Body of pancreas (tissue), 4 donors: ENCODE results near the gene RBM33. TPM values are rescaled to one million over a fixed set of nuclear protein-coding genes. Genes with fewer than 3 reads are reported as not detected.

Source experiments
- ATAC-seq: fragments of 150-250 bp; one replicate; pipeline ENCODE4 v1.9.1; 2016
- DNase-seq, 4 donors: peaks; one replicate each; pipeline ENCODE4 v3.0.0-alpha.2; 2019
- H3K27ac ChIP-seq, 4 donors: fragments of 200-600 bp; sonication (generic); 1 replicate in 3 of 4; 2 replicates in 1 of 4; pipeline versions ENCODE4 v1.5.1 to v1.6.1; 2016 to 2019; ENCODE audit warnings: mild to moderate bottlenecking in 1 of 4, mixed read lengths in 1 of 4, moderate library complexity in 1 of 4
- H3K27me3 ChIP-seq, 2 donors: fragments of 200-600 bp; sonication (generic); one replicate each; pipeline ENCODE4 v1.6.0; 2016; ENCODE audit warnings: mild to moderate bottlenecking in 1 of 2
- H3K36me3 ChIP-seq, 2 donors: fragments of 200-600 bp; sonication (generic); replicated peaks in 1 of 2; 2 replicates each; pipeline ENCODE4 v1.5.1; 2016; ENCODE audit warnings: low read depth in 2 of 2; ENCODE audit not compliant: insufficient read depth in 1 of 2
- H3K4me1 ChIP-seq: fragments of 200-600 bp; sonication (generic); one replicate; pipeline ENCODE4 v1.6.0; 2016
- H3K4me3 ChIP-seq, 2 donors: fragments of 200-600 bp; sonication (generic); 1 replicate in 1 of 2; 2 replicates in 1 of 2; pipeline ENCODE4 v1.5.1; 2016 to 2019
- H3K9me3 ChIP-seq, 3 donors: fragments of 200-600 bp; sonication (generic); 1 replicate in 2 of 3; 2 replicates in 1 of 3; pipeline ENCODE4 v1.5.1; 2016
- CTCF ChIP-seq, 7 experiments: fragments of 450-650 bp in 4 of 7; fragments of 200-600 bp in 3 of 7; sonication (generic) in 3 of 7; IDR thresholded peaks; one replicate each; pipeline ENCODE4 v1.5.1; 2016 to 2019; ENCODE audit warnings: antibody characterized with exemption in 7 of 7
- POLR2A ChIP-seq, 3 donors: fragments of 450-650 bp; IDR thresholded peaks; one replicate each; pipeline ENCODE4 v1.6.1; 2016; ENCODE audit warnings: antibody characterized with exemption in 3 of 3, mild to moderate bottlenecking in 2 of 3
- WGBS, 2 donors: methylation state at CpG; one replicate each; pipeline ENCODE4 v1.1.5; 2017; 5-methylcytosine and 5-hydroxymethylcytosine counted together
- intact Hi-C: fragments of 100-400 bp; cut with DNase I; formaldehyde crosslinking; loops from one replicate; pipeline ENCODE4 v1.15.1; 2023
- total RNA-seq, 2 donors: library from RNA; depleted of rRNA; stranded (reverse); fragments of >200 nt; gene quantifications; one replicate each; pipeline ENCODE4 v1.1.0, GENCODE V29; 2016

RBM33 gene
- total RNA-seq, 2 donors from 2014 or later = 30.6 to 78.4 TPM

GRCh38 chr7:155637155-155637554 lies 7.3 kb upstream of the RBM33 start:
- no peak for TF ChIP-seq POLR2A (IDR thresholded peaks at IDR 0.05)
- no peak for TF ChIP-seq CTCF (IDR thresholded peaks at IDR 0.05)
- Histone ChIP-seq H3K4me3 (no peak overlapping the region), H3K9me3 (no peaks in the 10 kb centered on the region), H3K36me3 (no peaks in the 10 kb centered on the region), H3K4me1 (no peaks in the 10 kb centered on the region), H3K27ac (no peak overlapping the region), H3K27me3 (no peaks in the 10 kb centered on the region)
- intact Hi-C loops = no loop called here
- DNase-seq (no peak), ATAC-seq (no peak)
- 65 to 80% methylated on average over 4 of the region's 4 CpGs for WGBS, 2 donors

- Histone ChIP-seq H3K4me1 (peaks cover 4% of the 10 kb centered on the region), H3K36me3 (no peaks in the 10 kb centered on the region), H3K27me3 (no peaks in the 10 kb centered on the region), H3K9me3 (no peaks in the 10 kb centered on the region), H3K27ac (no peak overlapping the region), H3K4me3 (no peak overlapping the region)
- no peak for TF ChIP-seq POLR2A (IDR thresholded peaks at IDR 0.05)
- TF ChIP-seq CTCF (IDR thresholded peaks at IDR 0.05) = no peak
- intact Hi-C loops = no loop called here
- WGBS, 2 donors = 80 to 84% methylated on average over 6 of the region's 6 CpGs
- no peak for ATAC-seq
- no peak for DNase-seq
Measured at GRCh38 chr7:155638366-155638765, 6.1 kb upstream of the RBM33 start.

- no peak for ATAC-seq
- 95 to 96% methylated on average over 1 of the region's 1 CpG for WGBS, 2 donors
- Histone ChIP-seq H3K27ac (no peak overlapping the region), H3K9me3 (no peaks in the 10 kb centered on the region), H3K36me3 (no peaks in the 10 kb centered on the region), H3K4me1 (peaks cover 8% of the 10 kb centered on the region), H3K4me3 (no peak overlapping the region), H3K27me3 (no peaks in the 10 kb centered on the region)
- no peak for TF ChIP-seq POLR2A (IDR thresholded peaks at IDR 0.05)
- no peak for TF ChIP-seq CTCF (IDR thresholded peaks at IDR 0.05)
- intact Hi-C loops = no loop called here
- no peak for DNase-seq
Measured at GRCh38 chr7:155639958-155640520, 4.4 kb upstream of the RBM33 start.

GRCh38 chr7:155640629-155641028 lies 3.8 kb upstream of the RBM33 start:
- TF ChIP-seq POLR2A (IDR thresholded peaks at IDR 0.05) = no peak
- 92 to 93% methylated on average over 4 of the region's 4 CpGs for WGBS, 2 donors

GRCh38 chr7:155643804-155644177 lies 670 bp upstream of the RBM33 start:
- intact Hi-C loops = no loop called here
- H3K27ac ChIP-seq = peak overlapping the region; percentile 80 to 96 (median 94)
- H3K27me3 ChIP-seq = no peaks in the 10 kb centered on the region
- DNase-seq (peak in 1 of 4 donors; percentile 20), ATAC-seq (peak; percentile 7)
- WGBS, 2 donors = 1 to 5% methylated on average over 11 to 28 of the region's 32 CpGs
- H3K36me3 ChIP-seq = no peaks in the 10 kb centered on the region
- peaks cover 27% of the 10 kb centered on the region for H3K4me1 ChIP-seq
- H3K4me3 ChIP-seq = peak overlapping the region; percentile 93 to 99
- no peak for TF ChIP-seq POLR2A (IDR thresholded peaks at IDR 0.05)
- TF ChIP-seq CTCF (IDR thresholded peaks at IDR 0.05) = no peak
- H3K9me3 ChIP-seq = peaks cover 0 to 1% (median 0%) of the 10 kb centered on the region in 3 donors

More at GRCh38 chr7:155640629-155641028, 3.8 kb upstream of the RBM33 start:
- Histone ChIP-seq H3K9me3 (no peaks in the 10 kb centered on the region), H3K27ac (no peak overlapping the region), H3K36me3 (no peaks in the 10 kb centered on the region), H3K4me1 (peaks cover 9% of the 10 kb centered on the region), H3K4me3 (no peak overlapping the region), H3K27me3 (no peaks in the 10 kb centered on the region)
- DNase-seq (no peak), ATAC-seq (no peak)
- intact Hi-C loops = no loop called here
